ENCODE results near the gene KCNG1. TPM values are rescaled to one million over a fixed set of nuclear protein-coding genes. Genes with fewer than 3 reads are reported as not detected.

KCNG1 gene
- total and polyA plus RNA-seq, 2 of the 8 experiments (the other 6 are each of a cell fraction or from before 2014, with no cell fraction given), result 16.0 to 18.0 TPM

- TF ChIP-seq HDAC6 (IDR thresholded peaks at IDR 0.05; ENCODE audit: low read depth, low read length), result no peak
- TF ChIP-seq CTCF (IDR thresholded peaks at IDR 0.05; ENCODE audit: control extremely low read depth in 1 of 3, insufficient read depth in 1 of 3, low read depth in 1 of 3, low read length in 3 of 3), result no peak
- no peak for TF ChIP-seq POLR2A (IDR thresholded peaks at IDR 0.05; ENCODE audit: control extremely low read depth in 1 of 2, low read depth in 2 of 2, low read length in 2 of 2)
- TF ChIP-seq POU5F1 (IDR thresholded peaks at IDR 0.05; ENCODE audit: low read depth, low read length), result no peak
Observed at GRCh38 chr20:50969912-50970311, 53.0 kb downstream of the KCNG1 start (continued).

All from H1 (cell line).